Activated B cell treated with CpG ODN at 0.5 μM for 24 hours (primary cell): ENCODE data around the gene ACVRL1. TPM values are rescaled to one million over a fixed set of nuclear protein-coding genes. Genes with fewer than 3 reads are reported as not detected.
A peak's percentile ranks its signal among the peaks of the same experiment; 100 is the strongest.

Experiments
- ATAC-seq: fragments of 200-7000 bp; cut with Tn5 transposase; one replicate; pipeline ENCODE4 v1.10.0; 2021; ENCODE audit warnings: low read depth, mild to moderate bottlenecking, moderate library complexity
- CTCF ChIA-PET: fragments of 350-600 bp; sonication (Branson Sonifier 250); formaldehyde crosslinking; loops from one replicate; lab custom pipeline; 2021; ENCODE audit warnings: antibody characterized with exemption; lab: Charles Lee
- POLR2A ChIA-PET: fragments of 350-600 bp; sonication (Branson Sonifier 250); formaldehyde crosslinking; loops from one replicate; lab custom pipeline; 2021; ENCODE audit warnings: antibody characterized with exemption; lab: Charles Lee
- DNase-seq: peaks from one replicate; pipeline ENCODE4 v3.0.0; 2022
- H3K27ac Mint-ChIP-seq: one replicate; pipeline ENCODE4 v1.8.0; 2020; ENCODE audit warnings: mixed read lengths
- H3K27me3 Mint-ChIP-seq: one replicate; pipeline ENCODE4 v1.8.0; 2021; ENCODE audit warnings: mixed read lengths
- H3K36me3 Mint-ChIP-seq: one replicate; pipeline ENCODE4 v1.8.0; 2021; ENCODE audit warnings: low read depth, mixed read lengths
- H3K4me1 Mint-ChIP-seq: one replicate; pipeline ENCODE4 v1.8.0; 2021; ENCODE audit warnings: mixed read lengths
- H3K4me3 Mint-ChIP-seq: one replicate; pipeline ENCODE4 v1.8.0; 2020; ENCODE audit warnings: mild to moderate bottlenecking, mixed read lengths
- H3K9me3 Mint-ChIP-seq: one replicate; pipeline ENCODE4 v1.8.0; 2020; ENCODE audit warnings: mixed read lengths
- intact Hi-C: fragments of 100-400 bp; cut with micrococcal nuclease; formaldehyde crosslinking; loops from one replicate; pipeline ENCODE4 v1.15.1; 2024
- total RNA-seq: library from RNA; stranded (reverse); gene quantifications from 2 replicates; pipeline ENCODE4 v1.2.3, GENCODE V29; 2022
- TF ChIP-seq, protein P1 (sequence below): fragments of 200-600 bp; IDR thresholded peaks from one replicate; pipeline ENCODE4 v1.8.0; 2022; ENCODE audit warnings: antibody characterized with exemption, mild to moderate bottlenecking

ACVRL1 gene
- total RNA-seq, 1 donor from 2014 or later, result not detected

DNA sequence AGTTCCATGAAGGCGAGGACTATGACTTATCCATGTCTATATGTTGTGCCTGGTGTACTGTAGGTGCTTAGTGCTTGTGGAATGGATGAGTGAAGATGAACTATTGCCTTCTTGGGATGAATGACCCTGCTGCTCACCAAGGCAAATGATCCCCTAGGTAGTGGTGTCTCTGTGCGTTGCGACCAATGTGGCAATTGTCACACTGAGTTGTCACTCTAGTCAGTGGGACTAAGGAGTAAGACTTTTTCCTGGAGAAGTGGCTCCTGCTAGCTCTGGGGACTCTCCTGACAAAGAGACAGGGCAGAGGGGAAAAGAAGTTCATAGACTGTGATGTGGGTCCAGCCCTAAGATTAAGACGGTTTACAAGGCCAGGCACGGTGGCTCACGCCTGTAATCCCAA is 40.8 kb downstream of the ACVRL1 start:
- ATAC-seq (no peak), DNase-seq (no peak)
- Mint-ChIP-seq H3K27ac (no peak overlapping the region), H3K27me3 (peaks cover 24% of the 10 kb centered on the region), H3K4me1 (peaks cover 10% of the 10 kb centered on the region), H3K9me3 (peaks cover 14% of the 10 kb centered on the region), H3K36me3 (peaks cover 1% of the 10 kb centered on the region), H3K4me3 (no peak overlapping the region)
- TF ChIP-seq, protein P1, sequence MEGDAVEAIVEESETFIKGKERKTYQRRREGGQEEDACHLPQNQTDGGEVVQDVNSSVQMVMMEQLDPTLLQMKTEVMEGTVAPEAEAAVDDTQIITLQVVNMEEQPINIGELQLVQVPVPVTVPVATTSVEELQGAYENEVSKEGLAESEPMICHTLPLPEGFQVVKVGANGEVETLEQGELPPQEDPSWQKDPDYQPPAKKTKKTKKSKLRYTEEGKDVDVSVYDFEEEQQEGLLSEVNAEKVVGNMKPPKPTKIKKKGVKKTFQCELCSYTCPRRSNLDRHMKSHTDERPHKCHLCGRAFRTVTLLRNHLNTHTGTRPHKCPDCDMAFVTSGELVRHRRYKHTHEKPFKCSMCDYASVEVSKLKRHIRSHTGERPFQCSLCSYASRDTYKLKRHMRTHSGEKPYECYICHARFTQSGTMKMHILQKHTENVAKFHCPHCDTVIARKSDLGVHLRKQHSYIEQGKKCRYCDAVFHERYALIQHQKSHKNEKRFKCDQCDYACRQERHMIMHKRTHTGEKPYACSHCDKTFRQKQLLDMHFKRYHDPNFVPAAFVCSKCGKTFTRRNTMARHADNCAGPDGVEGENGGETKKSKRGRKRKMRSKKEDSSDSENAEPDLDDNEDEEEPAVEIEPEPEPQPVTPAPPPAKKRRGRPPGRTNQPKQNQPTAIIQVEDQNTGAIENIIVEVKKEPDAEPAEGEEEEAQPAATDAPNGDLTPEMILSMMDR, result no peak
- intact Hi-C loops, result no loop called here
- POLR2A ChIA-PET, result no interaction called here
- CTCF ChIA-PET, result no interaction called here

DNA sequence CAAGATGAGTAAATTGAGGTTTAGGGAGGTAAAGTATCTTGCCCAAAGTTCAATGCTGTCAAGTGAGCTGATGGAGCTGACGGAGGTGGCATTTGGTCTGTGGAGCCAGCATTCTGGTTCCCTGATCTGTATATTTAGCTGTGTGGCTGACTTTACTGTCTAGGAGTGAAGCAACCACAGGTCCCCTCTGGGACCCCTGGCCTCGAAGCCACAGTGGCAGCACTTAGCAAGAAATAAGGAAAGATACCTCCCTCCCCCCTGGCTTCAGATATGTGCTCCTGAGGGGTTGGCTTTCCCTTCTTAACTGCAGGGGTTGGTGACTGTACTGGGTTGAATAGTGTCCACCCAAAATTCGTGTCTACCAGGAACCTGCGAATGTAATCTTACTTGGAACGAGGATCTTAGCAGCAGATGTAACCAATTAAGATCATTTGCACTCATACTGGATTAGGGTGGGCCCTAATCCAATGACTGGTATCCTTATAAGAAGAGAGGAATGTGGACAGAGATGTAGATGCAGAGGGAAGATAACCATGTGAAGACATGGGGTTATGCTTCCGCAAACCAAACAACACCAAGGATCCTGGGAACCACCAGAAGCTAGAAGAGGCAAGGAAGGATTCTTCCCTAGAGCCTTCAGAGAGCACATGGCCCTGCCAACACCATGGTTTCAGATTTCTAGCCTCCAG is 42.2 kb downstream of the ACVRL1 start:
- H3K9me3 Mint-ChIP-seq, result peaks cover 8% of the 10 kb centered on the region
- TF ChIP-seq, protein P1, result no peak
- ATAC-seq (no peak), DNase-seq (no peak)
- H3K4me1 Mint-ChIP-seq, result peaks cover 17% of the 10 kb centered on the region
- POLR2A ChIA-PET, result no interaction called here
- peaks cover 1% of the 10 kb centered on the region for H3K36me3 Mint-ChIP-seq
- intact Hi-C loops, result no loop called here
- H3K27me3 Mint-ChIP-seq, result peaks cover 16% of the 10 kb centered on the region
- no peak overlapping the region for H3K4me3 Mint-ChIP-seq
- CTCF ChIA-PET, result interaction anchor here (1.0 kb wide), 1 partner anchor 21 kb away, joined by 3 read pairs; no protein-coding TSS in a partner anchor
- H3K27ac Mint-ChIP-seq, result no peak overlapping the region

DNA sequence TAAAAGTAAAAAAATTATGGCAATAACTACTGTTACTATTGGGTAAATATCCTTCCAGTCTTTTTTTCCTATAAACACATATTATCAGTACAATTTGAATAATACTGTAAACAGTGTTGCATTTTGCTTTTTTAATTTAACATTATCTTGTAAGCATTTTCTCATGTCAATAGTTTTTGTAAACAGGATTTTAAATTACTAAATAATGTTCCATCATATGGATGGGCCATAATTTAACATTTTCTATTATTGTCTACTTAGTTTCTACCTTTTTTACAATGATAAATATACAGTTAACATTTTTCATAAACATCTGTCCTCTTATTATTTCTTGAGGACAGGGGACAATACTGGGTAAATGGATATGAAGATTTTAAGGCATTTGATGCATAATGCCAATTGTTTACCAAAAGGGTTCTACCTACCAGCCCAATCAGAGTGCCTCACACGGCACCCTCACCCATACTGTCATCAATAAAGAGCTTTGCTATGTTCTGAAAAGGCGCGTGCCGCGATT is 43.4 kb downstream of the ACVRL1 start:
- ATAC-seq (no peak), DNase-seq (no peak)
- Mint-ChIP-seq H3K9me3 (no peaks in the 10 kb centered on the region), H3K27me3 (peaks cover 15% of the 10 kb centered on the region), H3K4me3 (peak overlapping the region; percentile 93), H3K36me3 (no peaks in the 10 kb centered on the region), H3K27ac (peak overlapping the region; percentile 68), H3K4me1 (peaks cover 18% of the 10 kb centered on the region)
- intact Hi-C loops, result loop anchor here (1.0 kb wide), 2 partner anchors 21 to 30 kb away; no protein-coding TSS in a partner anchor
- ChIA-PET CTCF (interaction anchor here (1.0 kb wide), 1 partner anchor 20 kb away, joined by 3 read pairs; no protein-coding TSS in a partner anchor), POLR2A (interaction anchor here (1.0 to 1.4 kb wide), 2 partner anchors 11 to 55 kb away, joined by 3 to 4 read pairs; no protein-coding TSS in a partner anchor)
- TF ChIP-seq, protein P1, result no peak

DNA sequence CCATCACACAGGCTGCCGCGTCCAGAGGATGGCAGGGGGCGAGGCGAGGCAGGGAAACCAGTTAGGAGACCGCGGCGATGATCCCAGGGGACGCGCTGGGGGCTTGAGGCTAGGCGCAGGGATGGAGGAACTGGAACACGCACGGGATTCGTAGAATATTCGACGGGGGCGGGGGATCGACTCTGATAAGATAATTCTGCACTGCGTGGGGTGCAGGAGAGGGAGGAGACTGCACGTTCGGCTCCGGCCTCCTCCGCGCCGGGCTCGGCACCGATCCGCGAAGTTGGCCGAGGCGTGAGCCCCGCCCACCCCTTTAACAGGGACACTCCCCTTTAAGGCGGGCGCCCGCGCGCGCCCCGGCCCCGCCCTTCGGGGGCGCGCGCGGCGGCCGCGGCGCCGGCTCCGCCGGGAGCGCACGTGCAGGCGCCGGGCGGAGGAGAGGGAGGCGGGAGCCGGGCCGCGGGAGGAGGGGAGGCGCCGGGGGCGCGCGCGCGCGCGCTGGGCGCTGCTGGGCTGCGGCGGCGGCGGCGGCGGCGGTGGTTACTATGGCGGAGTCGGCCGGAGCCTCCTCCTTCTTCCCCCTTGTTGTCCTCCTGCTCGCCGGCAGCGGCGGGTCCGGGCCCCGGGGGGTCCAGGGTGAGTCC is 44.0 kb downstream of the ACVRL1 start, which contains the start of gene ACVR1B:
TSS of gene ACVR1B (plus strand) at position 501 of the 644 bp plus-strand sequence. CDS start at position 546, 45 bp downstream.
- CTCF ChIA-PET, result no interaction called here
- H3K4me3 Mint-ChIP-seq, result peak within 1 kb of the TSS; percentile 93
- DNase-seq (peak; percentile 74), ATAC-seq (peak; percentile 95)
- H3K4me1 Mint-ChIP-seq, result peaks cover 18% of the 10 kb centered on the region
- H3K27ac Mint-ChIP-seq, result peak within 1 kb of the TSS; percentile 68
- TF ChIP-seq, protein P1, result no peak
- H3K9me3 Mint-ChIP-seq, result no peaks in the 10 kb centered on the region
- intact Hi-C loops, result loop anchor here (1.0 kb wide), 2 partner anchors 20 to 29 kb away; no protein-coding TSS in a partner anchor
- H3K36me3 Mint-ChIP-seq, result no peaks in the 10 kb centered on the region
- H3K27me3 Mint-ChIP-seq, result peaks cover 15% of the 10 kb centered on the region
- POLR2A ChIA-PET, result interaction anchor here (1.0 to 1.4 kb wide), 3 partner anchors 12 to 55 kb away, joined by 3 to 10 read pairs (median 4); no protein-coding TSS in a partner anchor
